Activated T-cell treated with anti-CD3 and anti-CD28 coated beads, Interleukin-2, amount 50 U/mL, for 48 hours (primary cell): Measurements from ENCODE around the gene PIGR.
"Not testable (repeated sequence)": the region's sequence is repeated elsewhere in the genome, so short reads cannot be mapped to it uniquely, and the experiment has no call there.

ENCODE experiments used
- DNase-seq, 2 experiments: peaks; one replicate each; pipeline ENCODE4 v3.0.0-alpha.2; 2020

PIGR gene

DNA sequence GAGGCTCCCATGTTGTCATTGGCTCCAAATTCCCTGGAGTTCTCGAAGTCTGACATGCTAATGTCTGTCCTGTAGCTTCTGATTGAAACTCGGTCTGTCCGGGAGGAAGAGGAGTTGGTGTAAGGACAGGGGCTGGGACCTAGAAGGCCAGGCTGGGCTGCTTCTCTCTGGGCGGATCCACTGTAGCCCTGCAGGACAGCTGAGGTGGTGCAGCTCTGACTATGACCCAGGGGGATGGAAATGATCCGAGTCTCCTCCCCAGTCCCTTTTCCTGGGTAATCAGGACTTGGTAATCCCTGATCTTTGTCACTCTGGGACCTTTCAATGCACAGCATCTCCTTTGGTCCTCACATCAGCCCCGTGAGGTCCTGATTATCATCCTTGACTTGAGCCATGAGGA, 14.6 kb downstream of the PIGR start:
- DNase-seq = no peak

DNA sequence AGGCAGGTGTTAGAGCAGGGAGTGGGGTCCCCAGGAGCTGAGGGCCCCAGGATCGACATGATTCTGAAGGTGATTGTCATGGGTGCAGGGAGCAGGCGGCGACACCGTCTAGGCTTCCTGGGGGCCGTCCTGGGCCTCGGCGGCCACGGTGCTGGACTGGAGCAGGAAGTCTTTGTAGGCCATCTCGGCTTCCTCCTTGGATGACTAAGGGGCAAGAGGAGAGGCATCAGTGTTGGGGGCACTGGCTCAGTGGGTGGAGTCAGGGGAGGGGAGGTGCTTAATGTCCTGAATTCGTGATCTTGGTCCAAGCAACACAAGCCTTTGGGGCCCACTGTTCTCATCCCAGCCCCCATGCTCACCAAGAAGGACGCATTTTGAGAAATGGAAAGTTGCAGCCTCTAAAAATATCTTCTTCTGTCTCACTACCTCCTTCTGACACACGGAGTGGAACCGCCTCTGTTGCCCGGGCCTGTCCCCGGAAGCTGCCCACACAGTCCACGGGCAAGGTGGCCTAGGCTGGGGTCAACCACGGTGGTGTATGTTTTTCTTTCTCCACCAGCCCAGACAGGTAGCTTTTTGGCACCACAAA, 16.0 kb downstream of the PIGR start:
- peak; percentile 78 for DNase-seq

DNA sequence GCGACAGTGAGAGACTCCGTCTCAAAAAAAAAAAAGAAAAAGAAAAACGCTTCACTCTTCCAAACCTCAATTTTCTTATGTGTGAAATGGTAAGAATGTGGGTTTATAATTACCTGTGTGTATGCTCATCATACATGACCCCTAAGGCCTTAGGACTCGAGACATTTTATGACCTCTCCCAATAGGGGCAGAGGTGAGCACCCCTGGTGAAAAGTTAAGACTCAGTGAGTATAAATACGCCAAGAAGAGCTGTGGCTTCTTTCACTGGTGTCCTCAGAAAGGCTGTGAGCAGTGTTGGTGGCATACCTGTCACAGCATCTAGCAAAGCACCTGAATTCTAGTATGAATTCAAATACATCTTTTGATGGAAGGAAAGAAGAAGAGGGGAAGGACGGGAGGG, 16.7 kb downstream of the PIGR start:
- no peak for DNase-seq

DNA sequence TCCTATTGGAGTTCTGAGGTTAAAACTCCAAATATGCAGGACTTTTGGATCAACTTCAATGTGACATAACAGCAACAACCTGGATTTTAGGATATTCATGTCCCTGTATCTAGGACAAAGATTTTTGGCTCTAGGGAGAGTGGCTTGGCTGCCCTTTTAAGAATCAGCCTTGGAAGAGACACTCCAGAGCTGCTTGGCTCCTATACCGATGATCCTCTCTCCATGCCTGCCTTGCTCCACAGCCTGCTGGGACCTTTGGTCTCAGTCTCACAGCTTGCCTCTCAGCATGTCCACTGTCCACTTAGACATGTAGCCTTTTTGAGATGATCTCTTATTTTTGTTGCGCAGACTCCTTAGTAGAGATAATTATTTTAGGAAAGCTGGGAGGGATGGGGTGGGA, 20.0 kb downstream of the PIGR start:
- DNase-seq = no peak

DNA sequence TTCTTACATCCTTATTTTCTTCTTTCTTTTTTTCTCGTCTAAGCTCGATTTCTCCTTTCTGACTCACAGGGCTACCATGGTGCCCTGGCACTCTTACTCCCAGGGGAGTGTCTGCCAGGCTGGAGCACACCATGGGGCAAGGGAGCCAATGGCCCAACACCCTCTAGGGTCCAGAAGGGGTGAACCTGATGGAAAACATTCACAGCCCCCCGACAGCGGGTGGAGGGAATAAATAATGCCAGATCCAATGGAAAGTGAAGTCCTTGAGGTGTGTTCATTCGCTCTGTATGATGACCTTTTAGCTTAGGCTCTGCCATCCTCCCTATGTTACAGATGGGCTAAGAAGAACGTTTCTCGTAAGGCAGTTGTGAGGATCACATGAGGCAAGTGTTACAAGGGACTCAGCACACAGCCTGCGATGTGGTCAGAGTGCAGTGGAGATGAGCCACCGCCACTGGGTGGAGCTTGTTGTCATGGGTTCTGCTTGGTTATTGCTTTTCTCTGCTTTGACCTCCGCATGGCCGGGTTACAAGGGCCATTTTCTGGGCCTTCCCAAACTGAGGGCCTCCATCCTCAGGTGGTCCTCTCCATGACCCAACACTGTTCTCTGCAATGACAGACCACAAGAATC, 21.0 kb downstream of the PIGR start:
- peak; percentile 76 to 78 for DNase-seq

DNA sequence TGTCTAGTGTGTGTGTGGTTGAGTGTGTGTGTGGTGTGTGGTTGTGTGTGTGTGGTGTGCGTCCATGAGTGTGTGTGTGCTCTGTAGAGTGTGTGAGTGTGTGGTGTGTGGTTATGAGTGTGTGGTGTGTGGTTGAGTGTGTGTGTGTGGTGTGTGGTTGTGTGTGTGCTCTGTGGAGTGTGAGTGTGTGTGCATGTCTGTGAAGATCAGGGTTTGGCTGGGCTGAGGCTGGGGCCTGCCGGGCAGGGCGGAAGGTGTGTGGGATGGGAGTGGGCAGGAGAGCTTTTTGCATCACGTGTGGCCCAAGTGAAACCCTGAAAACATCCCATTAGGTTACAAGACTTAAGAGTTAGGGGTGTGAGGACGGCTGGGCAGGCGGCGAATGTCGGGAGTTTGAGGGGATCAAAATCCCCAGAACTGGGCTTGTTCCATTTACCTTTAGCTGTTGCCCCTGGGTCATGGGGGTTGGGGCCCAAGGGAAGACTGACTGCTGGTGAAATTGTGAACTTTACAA, 21.6 kb downstream of the PIGR start:
- DNase-seq = peak in 1 of 2 experiments; percentile 65

DNA sequence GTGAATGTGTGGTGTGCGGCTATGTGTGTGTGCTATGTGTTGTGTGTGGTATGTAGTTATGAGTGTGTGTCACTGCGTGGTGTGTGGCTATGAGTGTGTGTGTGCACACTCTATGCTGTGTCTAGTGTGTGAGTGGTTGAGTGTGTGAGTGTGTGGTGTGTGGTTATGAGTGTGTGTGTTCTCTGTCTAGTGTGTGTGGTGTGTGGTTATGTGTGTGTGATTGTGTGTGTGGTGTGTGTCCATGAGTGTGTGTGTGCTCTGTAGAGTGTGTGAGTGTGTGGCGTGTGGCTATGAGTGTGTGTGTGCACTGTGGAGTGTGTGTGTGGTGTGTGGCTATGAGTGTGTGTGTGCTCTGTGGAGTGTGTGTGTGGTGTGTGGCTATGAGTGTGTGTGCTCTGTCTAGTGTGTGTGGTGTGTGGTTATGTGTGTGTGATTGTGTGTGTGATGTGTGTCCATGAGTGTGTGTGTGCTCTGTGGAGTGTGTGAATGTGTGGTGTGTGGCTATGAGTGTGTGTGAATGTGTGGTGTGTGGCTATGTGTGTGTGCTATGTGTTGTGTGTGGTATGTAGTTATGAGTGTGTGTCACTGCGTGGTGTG, 22.2 kb downstream of the PIGR start:
- DNase-seq = not testable (repeated sequence)

DNA sequence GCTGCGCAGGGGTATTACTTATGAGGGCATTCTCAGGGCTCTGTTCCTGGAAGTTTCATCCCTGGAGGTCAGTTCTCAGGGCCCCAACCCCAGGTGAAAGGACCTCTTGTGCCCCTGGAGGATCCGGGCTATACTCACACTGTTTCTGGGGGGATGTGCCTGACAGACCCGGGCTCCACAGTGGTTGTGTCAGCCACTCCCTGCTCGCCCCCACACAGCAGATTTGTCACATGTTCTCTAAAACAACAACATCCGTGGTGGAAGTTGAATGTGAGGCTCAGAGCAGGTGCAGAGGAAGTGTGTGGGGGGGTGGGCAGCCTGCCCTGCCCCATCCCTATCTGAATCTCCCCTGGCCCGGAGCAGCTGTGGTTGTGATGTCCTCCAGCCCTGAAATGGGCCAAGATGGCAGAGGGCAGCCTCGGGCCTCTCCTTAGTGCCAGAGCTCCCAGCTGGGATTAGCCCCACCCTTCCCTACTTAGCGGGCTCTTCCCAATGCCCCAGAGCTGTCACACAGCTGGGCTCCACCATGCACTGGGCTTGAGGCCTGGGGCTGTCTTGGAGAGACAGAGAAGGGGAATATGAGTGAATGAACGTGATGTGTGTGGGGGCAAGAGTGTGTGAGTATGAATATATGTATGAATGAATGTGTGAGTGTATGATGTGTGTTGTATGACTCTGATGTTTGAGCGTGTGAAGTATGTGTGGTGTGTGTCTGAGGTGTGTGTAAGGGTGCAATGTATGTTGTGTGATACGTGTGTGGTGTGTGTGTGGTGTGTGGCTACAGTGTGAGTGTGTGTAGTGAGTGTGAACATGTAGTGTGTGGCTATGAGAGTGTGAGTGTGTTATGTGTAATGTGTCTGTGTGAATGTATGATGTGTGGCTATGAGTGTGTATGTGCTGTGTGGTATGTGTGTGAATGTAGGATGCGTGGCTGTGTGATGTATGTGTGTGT, 23.0 kb downstream of the PIGR start:
- DNase-seq = peak; percentile 73 to 79

DNA sequence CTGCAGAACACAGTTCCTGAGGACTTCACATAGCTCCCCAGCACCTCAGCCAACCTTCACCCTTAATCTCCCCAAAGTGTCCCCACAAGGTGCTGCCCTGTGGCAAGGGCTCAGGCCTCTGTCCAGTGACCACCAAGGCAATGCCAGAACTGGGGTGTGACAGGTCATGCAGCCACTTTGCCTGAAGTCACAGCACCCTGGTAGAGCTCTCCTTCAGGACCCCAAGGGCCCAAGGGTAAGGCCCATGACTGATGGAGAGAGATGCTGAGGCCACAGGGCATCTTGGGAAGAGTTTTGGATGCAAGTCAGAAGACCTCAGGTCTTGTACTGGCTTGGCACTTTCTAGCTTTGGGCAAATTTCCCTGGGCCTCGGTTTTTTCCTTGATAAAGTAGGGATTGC, 23.7 kb downstream of the PIGR start:
- peak in 1 of 2 experiments; percentile 37 for DNase-seq

DNA sequence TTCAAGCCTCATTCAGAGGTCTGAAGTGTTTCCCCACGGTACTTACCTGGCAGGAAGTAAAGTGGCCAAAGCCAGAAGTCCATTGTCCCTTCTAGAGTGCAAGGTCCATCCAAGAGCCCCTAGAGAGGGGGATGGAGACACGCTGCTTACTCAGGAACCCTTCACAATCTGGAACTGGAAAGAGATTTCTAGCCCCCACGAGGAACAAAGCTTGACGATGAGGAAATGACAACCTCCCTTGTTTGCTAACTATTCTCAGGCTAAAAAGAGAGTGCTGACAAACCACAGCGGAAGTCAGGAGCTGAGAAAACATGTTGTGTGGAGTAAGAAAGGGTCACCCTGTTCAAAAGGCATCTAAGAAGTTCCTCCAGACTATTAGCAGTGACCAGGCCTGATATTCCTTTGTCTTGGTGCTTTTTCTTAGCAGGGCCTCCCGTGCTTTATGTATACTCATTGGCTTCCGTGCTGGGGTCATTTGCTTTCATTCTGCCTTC, 24.4 kb downstream of the PIGR start, which contains the start of gene FCMR:
TSS of gene FCMR (minus strand) at position 170 of the 494 bp plus-strand sequence. CDS start at position 83, 87 bp downstream.
- peak; percentile 54 to 56 for DNase-seq

DNA sequence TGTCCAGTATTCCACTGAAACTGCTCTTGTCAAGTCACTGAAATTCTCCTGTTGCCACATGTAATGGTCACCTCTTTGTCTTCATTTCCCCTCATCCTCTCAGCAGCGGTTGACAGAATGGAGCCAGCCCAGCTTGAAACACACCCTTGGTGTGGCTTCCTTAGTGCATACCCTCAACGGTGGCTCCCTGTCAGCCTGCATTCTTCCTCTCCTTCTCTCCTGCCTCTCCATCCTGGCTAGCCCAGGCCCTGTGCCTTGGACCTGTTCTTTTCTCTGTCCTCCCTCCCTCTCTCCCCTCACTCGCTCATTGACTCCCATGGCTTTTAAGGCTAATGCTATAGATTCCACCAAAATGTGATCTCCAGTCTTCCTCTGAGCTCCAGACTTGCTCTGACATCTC, 28.2 kb downstream of the PIGR start:
- DNase-seq = no peak

DNA sequence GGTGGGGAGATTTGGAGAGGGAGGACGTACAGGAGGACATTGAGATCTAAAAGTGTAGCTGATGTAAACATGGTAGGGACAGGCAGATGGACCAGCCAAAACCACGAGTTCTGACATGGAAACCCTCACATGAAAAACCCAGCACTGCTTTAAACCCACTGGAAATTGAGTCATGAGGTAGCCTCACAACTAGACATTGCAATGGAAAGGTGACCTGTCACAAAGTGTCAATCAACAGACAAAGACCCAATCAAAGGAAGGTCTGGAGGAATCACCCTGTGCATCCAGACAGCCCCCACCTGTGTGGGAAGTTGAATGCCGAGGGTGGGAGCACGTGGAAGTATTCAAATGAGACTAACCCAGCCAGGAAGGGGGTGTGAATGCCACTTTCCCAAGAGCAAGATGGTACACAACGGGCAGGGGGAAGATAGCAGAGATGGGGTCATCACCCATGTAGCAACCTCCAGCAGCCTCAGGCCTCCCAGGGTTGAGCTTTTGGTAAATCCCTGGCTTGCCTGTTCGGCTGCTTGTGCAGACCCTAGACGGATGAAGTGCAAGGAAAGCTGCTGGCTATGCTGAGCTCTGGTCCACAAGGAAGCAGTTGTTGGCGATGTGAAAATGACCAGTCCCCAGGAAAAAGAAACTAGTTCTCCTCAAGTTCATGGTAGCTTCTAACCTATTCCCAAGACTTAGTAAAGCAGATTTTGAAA, 30.1 kb downstream of the PIGR start:
- no peak for DNase-seq

DNA sequence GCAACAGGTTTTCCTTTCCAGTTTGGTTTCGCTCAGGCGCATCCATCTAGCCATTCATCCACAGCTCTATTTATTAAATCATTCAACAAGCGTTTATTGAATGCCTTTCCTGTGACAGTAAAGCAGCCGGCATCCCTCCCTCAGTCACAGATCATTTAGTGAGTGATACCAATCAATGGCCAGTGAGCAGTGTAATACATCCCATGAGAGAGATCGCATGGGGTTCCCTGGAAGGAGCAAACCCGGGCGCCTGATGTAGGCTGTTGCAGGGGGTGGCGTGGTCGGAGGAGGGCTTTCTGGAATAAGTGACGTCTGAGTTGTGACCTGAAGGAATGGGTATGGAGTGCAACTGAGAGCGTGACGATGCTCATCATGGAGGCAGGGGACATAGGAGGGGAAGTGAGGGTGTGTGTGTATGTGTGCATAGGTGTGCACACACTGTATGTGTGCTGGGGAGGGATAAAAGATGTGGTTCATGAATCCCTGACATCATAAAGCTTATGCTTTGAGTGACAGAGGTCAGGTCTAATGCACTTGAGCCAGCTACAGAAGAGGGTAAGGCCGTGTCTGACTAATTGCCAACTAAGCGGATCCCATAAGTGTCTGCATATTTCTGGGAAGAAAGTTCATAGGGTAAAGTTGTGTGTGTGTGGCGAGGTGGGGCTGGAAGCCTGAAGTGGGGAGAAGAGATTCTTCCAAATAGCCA, 31.1 kb downstream of the PIGR start:
- no peak for DNase-seq

DNA sequence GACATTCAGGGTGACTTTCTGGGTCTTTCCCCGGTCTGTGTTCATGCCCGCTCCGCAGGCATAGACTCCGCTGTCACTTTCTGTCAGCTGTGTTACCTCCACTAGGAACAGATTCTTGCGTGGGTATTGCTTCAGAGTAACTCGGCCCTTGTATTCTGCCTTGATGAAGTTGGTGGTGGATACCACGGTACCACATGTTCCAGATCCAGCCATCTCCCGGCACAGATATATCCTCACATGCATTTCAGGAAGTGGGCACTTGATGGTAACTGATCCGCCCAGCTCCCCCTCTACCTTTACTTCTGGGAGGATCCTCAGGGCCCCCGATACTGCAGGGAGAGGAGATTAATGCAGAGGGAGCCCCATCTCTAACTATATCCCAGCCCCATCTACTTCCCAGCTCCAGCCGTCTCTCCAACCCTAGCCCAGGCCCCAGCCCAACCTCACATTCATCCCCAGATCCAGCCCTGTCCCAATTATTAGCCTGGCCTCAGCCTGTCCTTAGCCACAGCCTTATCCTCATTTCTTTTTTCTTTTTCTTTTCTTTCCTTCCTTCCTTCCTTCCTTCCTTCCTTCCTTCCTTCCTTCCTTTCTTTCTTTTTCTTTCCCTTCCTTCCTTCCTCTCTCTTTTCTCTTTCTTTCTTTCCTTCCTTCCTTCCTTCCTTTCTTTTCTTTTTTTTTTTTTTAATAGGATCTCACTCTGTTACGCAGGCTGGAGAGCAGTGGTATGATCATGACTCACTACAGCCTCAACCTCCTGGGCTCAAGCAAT, 32.3 kb downstream of the PIGR start:
- DNase-seq = no peak

DNA sequence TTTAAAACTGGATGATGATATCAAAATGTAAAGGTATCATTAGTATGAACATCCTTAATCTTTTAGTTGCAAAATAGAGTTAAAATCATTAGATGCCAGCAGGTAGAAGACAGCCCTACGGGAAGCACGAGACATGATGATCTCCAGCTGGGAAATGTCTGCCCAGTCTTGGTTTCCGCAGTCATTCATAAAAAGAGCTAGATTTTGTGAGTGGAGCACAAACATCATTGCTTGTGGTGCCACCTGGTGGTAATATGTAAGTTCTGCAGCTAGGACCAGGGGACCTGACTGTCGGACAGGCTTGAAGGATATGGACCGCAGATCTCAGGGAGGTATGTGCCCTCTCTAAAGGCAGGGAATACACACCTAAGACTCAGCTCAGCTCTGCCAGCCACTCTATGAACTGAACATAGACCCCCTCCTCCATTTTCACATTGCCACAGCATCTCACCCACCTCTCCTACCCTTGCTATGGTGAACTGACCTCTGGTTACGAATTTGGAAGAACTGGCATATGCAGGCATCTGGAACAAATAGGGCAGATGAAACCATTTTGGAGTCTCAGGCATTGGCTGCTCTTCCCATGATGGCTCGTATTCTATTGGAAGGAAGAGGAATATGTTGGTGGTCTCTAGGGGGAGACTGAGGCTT, 33.7 kb downstream of the PIGR start:
- DNase-seq = peak; percentile 77

DNA sequence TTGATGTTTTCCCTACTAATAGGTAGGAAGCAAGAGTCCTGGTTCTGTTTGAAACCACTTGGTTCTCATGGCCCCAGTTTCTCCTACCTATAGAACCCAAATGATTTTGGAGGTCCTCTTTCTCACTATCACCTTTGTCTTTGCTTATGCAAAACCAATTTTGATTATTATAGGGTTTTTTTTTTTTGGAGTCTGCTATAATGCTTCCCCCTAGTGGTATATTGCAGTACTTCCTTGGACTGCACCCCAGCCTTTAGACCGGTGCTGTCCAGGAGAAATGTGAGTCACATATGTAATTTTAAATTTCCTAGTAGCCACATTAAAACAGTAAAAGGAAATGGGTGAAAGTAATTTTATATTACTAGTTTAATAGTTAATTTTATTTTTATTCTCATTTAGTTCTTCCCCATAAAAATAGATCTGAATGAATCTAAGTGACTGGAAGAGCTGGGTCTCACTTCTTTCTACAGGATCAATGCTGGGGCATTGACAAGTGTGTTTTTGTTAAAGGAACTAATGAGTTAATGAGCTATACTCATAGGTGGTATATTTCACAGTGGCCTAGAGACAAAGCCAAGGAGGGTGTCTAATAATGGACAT, 35.1 kb downstream of the PIGR start:
- peak in 1 of 2 experiments; percentile 30 for DNase-seq

DNA sequence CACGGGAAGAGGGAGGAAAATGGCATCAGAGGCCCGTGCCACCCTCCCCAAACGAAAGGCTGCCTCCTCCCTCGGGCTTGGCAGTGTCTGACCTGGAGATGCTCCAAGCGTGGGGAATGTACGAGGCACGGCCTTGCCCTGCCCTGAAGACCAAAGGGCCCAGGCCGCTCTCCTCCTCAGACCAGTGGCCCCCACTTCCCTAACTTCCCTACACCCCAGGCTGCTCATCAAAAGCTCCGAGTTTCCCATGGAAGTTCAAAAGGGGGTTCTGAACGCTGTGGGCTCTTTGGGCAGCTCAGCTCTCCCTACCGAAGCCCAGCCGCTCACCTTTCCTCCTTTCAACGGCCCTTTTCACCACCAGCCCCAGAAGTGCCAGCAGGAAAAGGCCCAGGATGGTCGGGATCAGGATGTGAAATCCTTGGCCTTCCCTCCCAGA, 36.4 kb downstream of the PIGR start:
- DNase-seq = peak in 1 of 2 experiments; percentile 25

DNA sequence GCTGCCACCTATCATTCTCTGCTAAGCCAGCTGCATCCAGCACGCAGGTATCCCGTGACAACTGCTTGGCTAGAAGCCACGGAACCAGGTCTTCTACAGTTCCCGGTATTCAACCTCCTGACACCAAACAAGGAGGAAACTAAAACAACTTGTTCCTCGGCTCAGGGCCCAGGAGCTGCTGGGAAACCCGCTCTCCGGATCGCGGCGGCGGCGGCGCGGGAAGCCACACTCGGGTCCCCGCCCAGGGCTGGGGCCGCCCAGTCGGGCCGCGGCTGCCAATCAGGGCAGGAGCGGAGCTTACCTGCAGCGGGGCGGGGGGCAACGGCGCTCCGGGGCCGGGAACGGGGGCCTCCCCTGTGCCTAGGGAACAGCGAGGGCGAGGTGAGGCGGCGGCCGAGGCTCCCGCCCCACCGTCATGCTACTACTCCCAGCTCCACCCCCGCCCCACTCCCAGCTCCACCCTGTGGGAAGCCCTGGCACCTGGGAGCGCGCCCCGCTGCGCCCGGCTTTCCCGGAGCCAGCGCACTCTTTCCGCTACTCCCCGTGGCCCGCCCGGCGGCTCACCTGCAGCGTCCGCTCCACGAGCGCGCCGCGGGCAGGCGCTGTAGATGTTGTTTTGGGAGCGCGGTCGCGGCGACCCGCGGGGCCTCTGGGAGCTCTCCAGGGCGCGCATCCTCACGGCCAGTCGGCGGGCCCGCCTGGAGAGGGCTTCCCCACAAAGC, 36.9 kb downstream of the PIGR start:
- peak in 1 of 2 experiments; percentile 64 for DNase-seq

DNA sequence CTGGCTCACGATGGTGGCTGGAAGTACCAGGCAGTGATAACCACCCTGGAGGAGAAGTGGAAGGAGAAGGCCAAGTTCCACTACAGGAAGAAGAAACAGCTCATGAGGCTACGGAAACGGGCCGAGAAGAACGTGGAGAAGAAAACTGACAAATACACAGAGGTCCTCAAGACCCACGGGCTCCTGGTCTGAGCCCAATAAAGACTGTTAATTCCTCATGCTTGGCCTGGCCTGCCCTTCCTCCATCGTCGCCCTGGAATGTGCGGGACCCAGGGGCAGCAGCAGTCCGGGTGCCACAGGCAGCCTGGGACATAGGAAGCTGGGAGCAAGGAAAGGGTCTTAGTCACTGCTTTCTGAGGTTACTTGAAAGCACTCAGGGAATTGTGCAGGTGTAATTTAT, 38.2 kb downstream of the PIGR start:
- peak in 1 of 2 experiments; percentile 18 for DNase-seq
